HCT116 (cell line): Measurements from ENCODE around the gene IL17RD.

Experiments used
- CTCF ChIP-seq, 3 experiments: fragments of 200-600 bp in 1 of 3; sonication (generic) in 1 of 3; IDR thresholded peaks in 2 of 3; conservative IDR thresholded peaks in 1 of 3; 2 replicates each; pipeline ENCODE4 v1.5.1; 2012 to 2017; ENCODE audit warnings: low read depth in 2 of 3, low read length in 2 of 3, antibody characterized with exemption in 1 of 3, borderline replicate concordance in 1 of 3, control low read depth in 1 of 3, mild to moderate bottlenecking in 1 of 3, mixed read lengths in 1 of 3, mixed run types in 1 of 3, moderate library complexity in 1 of 3; ENCODE audit not compliant: insufficient read depth in 1 of 3
- EGR1 ChIP-seq: IDR thresholded peaks from 2 replicates; pipeline ENCODE4 v1.6.1; 2012; ENCODE audit warnings: low read depth
- EZH2 ChIP-seq: fragments of 200-600 bp; sonication (generic); IDR thresholded peaks from 2 replicates; pipeline ENCODE4 v1.6.1; 2017; ENCODE audit warnings: antibody characterized with exemption, mixed run types
- FOSL1 ChIP-seq: IDR thresholded peaks from 2 replicates; pipeline ENCODE4 v1.6.1; 2012; ENCODE audit warnings: low read depth
- JUND ChIP-seq: IDR thresholded peaks from 2 replicates; pipeline ENCODE4 v1.6.1; 2012
- POLR2A ChIP-seq: IDR thresholded peaks from 2 replicates; pipeline ENCODE4 v1.7.0; 2011; ENCODE audit warnings: borderline replicate concordance; ENCODE audit not compliant: insufficient read depth, insufficient read length; ENCODE audit errors: extremely low read depth
- POLR2AphosphoS5 ChIP-seq: IDR thresholded peaks from 2 replicates; pipeline ENCODE4 v1.6.1; 2011; ENCODE audit warnings: mild to moderate bottlenecking, low read depth, low read length, moderate library complexity
- RAD21 ChIP-seq: IDR thresholded peaks from 2 replicates; pipeline ENCODE4 v1.6.1; 2012; ENCODE audit warnings: low read depth, mild to moderate bottlenecking
- SIN3A ChIP-seq: IDR thresholded peaks from 2 replicates; pipeline ENCODE4 v1.6.1; 2012; ENCODE audit warnings: low read depth
- SRF ChIP-seq: IDR thresholded peaks from 2 replicates; pipeline ENCODE4 v1.6.1; 2012; ENCODE audit warnings: low read depth
- YY1 ChIP-seq: IDR thresholded peaks from 2 replicates; pipeline ENCODE4 v1.6.1; 2011; ENCODE audit warnings: low read length, low read depth, moderate library complexity, mild to moderate bottlenecking; ENCODE audit not compliant: insufficient replicate concordance; ENCODE audit errors: extremely low read depth
- ZBTB33 ChIP-seq: IDR thresholded peaks from 2 replicates; pipeline ENCODE4 v1.6.1; 2011; ENCODE audit warnings: mild to moderate bottlenecking, low read length, moderate library complexity; ENCODE audit not compliant: insufficient replicate concordance; ENCODE audit errors: extremely low read depth
- ZNF274 ChIP-seq: fragments of 200-500 bp; sonication (Bioruptor generic); IDR thresholded peaks from 2 replicates; pipeline ENCODE4 v1.6.1; 2014; ENCODE audit warnings: mild to moderate bottlenecking, low read depth, low read length, inconsistent platforms

GRCh38 chr3:57158325-57158724 lies 6.8 kb downstream of the IL17RD start:
- TF ChIP-seq CTCF (IDR thresholded peaks at IDR 0.05 in 2 of 3, conservative IDR thresholded peaks at IDR 0.05 in 1 of 3; ENCODE audit: borderline replicate concordance in 1 of 3, insufficient read depth in 1 of 3, low read depth in 2 of 3, low read length in 2 of 3) (no peak), RAD21 (no peak), POLR2A (no peak), JUND (no peak), POLR2AphosphoS5 (no peak), SRF (no peak), ZBTB33 (no peak), EGR1 (no peak), ZNF274 (no peak), EZH2 (no peak), SIN3A (no peak), FOSL1 (no peak), YY1 (no peak)
